D721Med (cell line): ENCODE measurements around the gene SSTR5.
"Not testable (repeated sequence)": the region's sequence is repeated elsewhere in the genome, so short reads cannot be mapped to it uniquely, and the experiment has no call there.

Experiments used
- DNase-seq: peaks from one replicate; pipeline ENCODE4 v3.0.0; 2011; ENCODE audit warnings: low spot score; ENCODE audit not compliant: insufficient read length
- FAIRE-seq: peaks from 2 replicates; lab custom pipeline; 2011; peaks lifted over from hg19 to GRCh38; lab: Jason Lieb, UNC
- TF ChIP-seq, protein P1 (sequence below): IDR thresholded peaks from 2 replicates; pipeline ENCODE4 v1.5.1; 2012; ENCODE audit warnings: mild to moderate bottlenecking, control low read depth; ENCODE audit not compliant: insufficient read depth; ENCODE audit errors: missing control alignments

The SSTR5 gene

DNA sequence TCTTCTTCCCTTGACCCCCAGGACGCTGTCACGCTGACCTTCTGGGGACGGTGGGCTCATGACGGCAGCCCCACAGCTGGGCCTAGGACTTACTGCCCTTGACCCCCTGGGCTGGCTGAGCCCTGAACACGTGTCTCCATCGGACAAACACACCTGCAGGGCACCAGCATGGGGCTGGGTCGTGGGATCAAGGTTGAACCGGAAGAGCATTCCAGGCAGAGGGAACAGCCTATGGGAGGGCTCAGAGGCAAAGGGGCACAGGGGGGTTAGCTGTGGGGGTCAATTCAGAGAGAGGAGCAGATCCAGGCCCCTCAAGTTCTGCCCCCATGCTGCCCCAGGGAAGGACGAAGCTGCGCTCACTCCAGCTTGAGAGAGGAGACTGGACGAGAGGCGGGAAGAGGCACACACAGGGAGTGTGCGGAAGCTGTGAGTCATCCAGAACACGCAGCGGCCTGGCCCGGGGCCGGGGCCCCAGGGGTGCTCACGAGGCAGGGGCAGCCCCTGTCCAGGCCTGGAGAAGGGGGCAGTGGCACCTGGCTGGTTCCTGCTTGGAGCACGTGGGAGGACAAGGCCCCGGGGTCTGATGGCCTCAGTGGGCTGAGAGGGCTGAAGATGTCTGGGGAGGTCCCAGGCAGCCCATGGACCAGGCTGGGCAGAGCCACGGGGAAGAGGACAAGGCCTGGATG is 9.9 kb downstream of the SSTR5 start:
- FAIRE-seq, result no peak
- TF ChIP-seq, protein P1, sequence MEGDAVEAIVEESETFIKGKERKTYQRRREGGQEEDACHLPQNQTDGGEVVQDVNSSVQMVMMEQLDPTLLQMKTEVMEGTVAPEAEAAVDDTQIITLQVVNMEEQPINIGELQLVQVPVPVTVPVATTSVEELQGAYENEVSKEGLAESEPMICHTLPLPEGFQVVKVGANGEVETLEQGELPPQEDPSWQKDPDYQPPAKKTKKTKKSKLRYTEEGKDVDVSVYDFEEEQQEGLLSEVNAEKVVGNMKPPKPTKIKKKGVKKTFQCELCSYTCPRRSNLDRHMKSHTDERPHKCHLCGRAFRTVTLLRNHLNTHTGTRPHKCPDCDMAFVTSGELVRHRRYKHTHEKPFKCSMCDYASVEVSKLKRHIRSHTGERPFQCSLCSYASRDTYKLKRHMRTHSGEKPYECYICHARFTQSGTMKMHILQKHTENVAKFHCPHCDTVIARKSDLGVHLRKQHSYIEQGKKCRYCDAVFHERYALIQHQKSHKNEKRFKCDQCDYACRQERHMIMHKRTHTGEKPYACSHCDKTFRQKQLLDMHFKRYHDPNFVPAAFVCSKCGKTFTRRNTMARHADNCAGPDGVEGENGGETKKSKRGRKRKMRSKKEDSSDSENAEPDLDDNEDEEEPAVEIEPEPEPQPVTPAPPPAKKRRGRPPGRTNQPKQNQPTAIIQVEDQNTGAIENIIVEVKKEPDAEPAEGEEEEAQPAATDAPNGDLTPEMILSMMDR, result no peak
- no peak for DNase-seq

DNA sequence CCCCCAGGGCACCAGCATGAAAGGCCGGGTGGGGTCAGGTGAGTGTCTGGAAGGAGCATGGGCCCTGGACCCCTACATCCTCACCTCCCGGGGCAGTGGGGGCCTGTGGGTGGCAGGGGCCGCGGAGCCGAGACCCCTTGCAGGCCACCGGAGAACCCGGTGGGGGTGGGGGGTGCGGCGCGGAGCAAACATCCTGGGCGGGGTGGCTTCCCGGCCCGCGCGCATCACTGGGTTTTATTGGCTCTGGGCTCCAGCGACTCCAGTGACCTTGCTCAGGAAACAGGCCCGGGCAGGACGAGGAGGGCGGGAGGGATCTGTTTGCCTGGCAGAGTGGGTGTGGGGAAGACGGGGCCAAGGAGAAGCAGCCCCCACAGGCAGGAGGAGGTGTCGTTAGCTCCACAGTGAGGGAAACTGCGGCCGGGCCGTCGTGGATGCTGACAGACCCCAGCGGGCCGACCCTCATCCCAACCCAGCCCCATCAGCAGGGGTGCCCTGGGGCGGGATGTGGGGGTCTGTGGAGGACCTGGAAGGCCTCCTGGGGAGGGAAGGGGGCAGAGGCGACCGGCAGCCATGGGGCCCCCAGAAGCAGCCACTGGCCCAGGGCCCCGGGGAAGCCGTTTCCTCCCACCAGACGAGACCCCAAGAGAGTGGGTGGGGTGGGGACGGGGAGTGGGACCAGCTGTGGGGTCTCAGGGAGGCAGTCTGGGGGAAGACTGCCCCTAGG is 10.6 kb downstream of the SSTR5 start:
- DNase-seq, result no peak

DNA sequence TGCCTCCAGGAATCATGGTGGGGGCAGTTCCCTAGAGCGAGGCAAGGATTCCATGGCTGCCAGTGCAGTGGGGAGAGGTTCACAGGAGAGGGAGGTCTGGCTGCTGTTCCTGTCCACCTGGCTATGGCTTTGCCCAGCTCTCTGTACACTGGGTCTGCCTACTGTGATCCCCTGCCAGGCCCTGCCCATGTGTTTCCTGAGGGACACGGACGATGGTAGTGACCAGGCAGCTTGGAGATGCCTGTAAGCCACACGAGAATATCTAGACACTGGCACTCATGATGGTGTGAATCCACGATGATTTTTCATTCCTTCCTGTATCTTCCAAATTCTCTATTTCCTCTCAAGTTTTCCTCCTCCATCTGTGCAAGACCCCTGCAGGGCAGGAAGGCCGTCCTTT is 12.4 kb downstream of the SSTR5 start:
- no peak for FAIRE-seq
- DNase-seq, result no peak

More for the DNA sequence above, 10.6 kb downstream of the SSTR5 start:
- no peak for FAIRE-seq
- TF ChIP-seq, protein P1, result no peak

DNA sequence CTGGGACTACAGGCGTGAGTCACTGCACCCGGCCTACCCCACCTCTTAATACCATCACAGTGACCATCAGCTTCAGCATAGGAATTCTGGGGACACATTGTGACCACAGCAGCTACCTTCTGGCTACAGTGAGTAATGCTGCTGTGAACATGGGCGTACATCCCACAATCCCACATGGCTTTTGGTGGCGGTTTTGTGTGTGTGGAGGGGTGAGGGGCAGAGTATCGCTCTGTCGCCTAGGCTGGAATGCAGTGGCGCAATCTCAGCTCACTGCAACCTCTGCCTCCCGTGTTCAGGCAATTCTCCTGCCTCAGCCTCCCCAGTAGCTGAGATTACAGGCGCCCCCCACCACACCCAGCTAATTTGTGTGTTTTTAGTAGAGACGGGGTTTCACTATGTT is 13.9 kb downstream of the SSTR5 start:
- FAIRE-seq, DNase-seq: not testable (repeated sequence)

More for the DNA sequence above, 12.4 kb downstream of the SSTR5 start:
- TF ChIP-seq, protein P1, result no peak

DNA sequence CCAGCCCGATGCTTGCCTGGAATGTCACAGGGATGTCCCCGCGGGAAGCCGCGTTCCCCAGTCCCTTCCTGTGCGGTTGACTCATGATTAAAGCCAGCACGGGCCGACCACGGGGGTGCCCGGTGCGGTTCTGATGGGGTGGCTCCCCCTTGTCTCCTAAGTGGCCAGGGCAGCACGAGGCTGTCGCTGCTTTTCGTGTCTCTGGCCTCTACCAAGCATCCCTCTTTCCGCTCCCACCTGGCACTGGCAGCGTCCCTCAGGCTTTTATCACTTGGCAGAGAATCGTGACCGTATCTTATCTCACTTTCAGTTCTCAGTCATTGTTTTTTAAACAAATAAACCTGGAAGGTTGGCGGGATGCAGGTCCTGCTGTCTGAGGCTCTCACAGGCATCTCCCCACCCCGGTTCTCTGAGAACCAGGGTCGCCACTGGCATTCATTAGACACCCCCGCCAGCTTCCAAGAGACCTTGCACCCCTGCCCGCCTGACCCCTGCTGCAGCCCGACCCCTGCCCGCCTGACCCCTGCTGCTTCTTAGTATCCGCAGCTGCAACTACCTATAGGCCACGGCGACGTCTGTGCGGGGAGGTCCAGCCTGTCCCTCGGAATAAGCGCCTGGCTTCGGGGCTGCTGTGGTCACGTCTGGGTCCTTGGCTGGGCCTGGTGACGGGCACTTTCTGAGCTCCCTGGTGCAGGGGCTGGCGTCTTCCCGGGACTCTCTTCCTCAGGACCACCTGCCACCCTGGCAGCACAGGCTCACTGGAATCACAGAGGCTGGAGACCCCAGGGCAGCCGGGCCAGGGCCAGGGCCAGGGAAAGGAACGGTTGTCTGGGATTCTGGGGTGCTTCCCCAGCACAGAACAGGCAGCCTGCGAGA is 16.0 kb downstream of the SSTR5 start:
- DNase-seq (no peak), FAIRE-seq (no peak)
- TF ChIP-seq, protein P1, result no peak

DNA sequence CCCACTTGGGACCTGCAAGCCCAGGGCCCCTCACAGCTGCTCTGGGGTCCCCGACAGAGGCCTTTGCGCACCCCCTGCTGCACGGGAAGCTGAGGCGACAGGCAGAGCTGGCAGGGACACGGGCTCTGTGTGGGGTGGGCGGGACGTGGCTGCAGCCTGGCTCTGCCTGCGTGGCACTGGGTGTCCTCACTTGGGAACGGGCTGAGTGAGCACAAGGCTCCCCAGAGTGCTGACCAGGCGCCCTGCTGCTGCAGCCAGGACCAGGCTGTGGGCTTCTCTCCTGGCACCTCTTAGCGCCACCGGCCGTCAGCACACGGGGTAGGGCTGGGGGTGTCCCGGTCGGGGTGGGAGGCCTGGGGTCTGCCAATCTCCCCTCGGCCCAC is 16.9 kb downstream of the SSTR5 start:
- FAIRE-seq, result no peak
- TF ChIP-seq, protein P1, result no peak
- no peak for DNase-seq
